MM.1S (cell line): ENCODE results near the gene CFAP45.

Experiments
- DNase-seq: peaks from one replicate; pipeline ENCODE4 v3.0.0-alpha.2; 2015
- H2AFZ ChIP-seq: fragments of 300-600 bp; sonication (generic); 2 replicates; pipeline ENCODE4 v1.6.0; 2016; ENCODE audit warnings: antibody characterized with exemption, low read length
- H3F3A ChIP-seq: fragments of 300-600 bp; sonication (generic); 2 replicates; pipeline ENCODE4 v1.6.1; 2016; ENCODE audit warnings: mild to moderate bottlenecking, antibody characterized with exemption, low read length, moderate library complexity, mixed read lengths; ENCODE audit not compliant: insufficient read depth
- H3K27ac ChIP-seq: fragments of 300-600 bp; sonication (generic); 2 replicates; pipeline ENCODE4 v1.5.1; 2016; ENCODE audit warnings: mild to moderate bottlenecking, low read length
- H3K27me3 ChIP-seq: fragments of 300-600 bp; sonication (generic); replicated peaks from 2 replicates; pipeline ENCODE4 v1.6.0; 2016; ENCODE audit warnings: low read length; ENCODE audit not compliant: insufficient read depth
- H3K36me3 ChIP-seq: fragments of 300-600 bp; sonication (generic); replicated peaks from 2 replicates; pipeline ENCODE4 v1.6.1; 2016; ENCODE audit warnings: mild to moderate bottlenecking, low read length, mixed read lengths; ENCODE audit not compliant: insufficient read depth
- H3K4me1 ChIP-seq: fragments of 300-600 bp; sonication (generic); 2 replicates; pipeline ENCODE4 v1.6.1; 2016; ENCODE audit warnings: low read length, mixed read lengths
- H3K4me2 ChIP-seq: fragments of 300-600 bp; sonication (generic); 2 replicates; pipeline ENCODE4 v1.6.0; 2016; ENCODE audit warnings: low read depth, low read length
- H3K4me3 ChIP-seq: fragments of 300-600 bp; sonication (generic); 2 replicates; pipeline ENCODE4 v1.5.1; 2016; ENCODE audit warnings: low read length, mixed read lengths
- H3K79me2 ChIP-seq: fragments of 300-600 bp; sonication (generic); 2 replicates; pipeline ENCODE4 v1.6.1; 2016; ENCODE audit warnings: mixed run types, low read length, mixed read lengths
- H3K9ac ChIP-seq: fragments of 300-600 bp; sonication (generic); 2 replicates; pipeline ENCODE4 v1.6.1; 2016; ENCODE audit warnings: low read length, mixed read lengths
- H3K9me2 ChIP-seq: fragments of 300-600 bp; sonication (generic); replicated peaks from 2 replicates; pipeline ENCODE4 v1.6.1; 2016; ENCODE audit warnings: mild to moderate bottlenecking, low read length, mixed read lengths; ENCODE audit not compliant: insufficient read depth
- H3K9me3 ChIP-seq: fragments of 300-600 bp; sonication (generic); replicated peaks from 2 replicates; pipeline ENCODE4 v1.6.1; 2016; ENCODE audit warnings: mild to moderate bottlenecking, low read length, mixed read lengths; ENCODE audit not compliant: insufficient read depth
- H4K20me1 ChIP-seq: fragments of 300-600 bp; sonication (generic); 2 replicates; pipeline ENCODE4 v1.6.1; 2016; ENCODE audit warnings: mild to moderate bottlenecking, low read length, moderate library complexity, mixed read lengths; ENCODE audit not compliant: insufficient read depth
- CTCF ChIP-seq: fragments of 300-600 bp; sonication (generic); IDR thresholded peaks from 2 replicates; pipeline ENCODE4 v1.5.1; 2016; ENCODE audit warnings: antibody characterized with exemption, low read length, mixed read lengths
- EZH2 ChIP-seq: fragments of 300-600 bp; sonication (generic); optimal IDR thresholded peaks from 2 replicates; pipeline ENCODE3; 2017; ENCODE audit warnings: low read depth, mild to moderate bottlenecking, antibody characterized with exemption, low read length, mixed read lengths
- EZH2phosphoT487 ChIP-seq: fragments of 300-600 bp; sonication (generic); IDR thresholded peaks from 2 replicates; pipeline ENCODE4 v1.6.1; 2018; ENCODE audit warnings: antibody characterized with exemption, low read length

CFAP45 gene

GRCh38 chr1:159862557-159862956 lies 37.4 kb downstream of the CFAP45 start, which contains the start of gene VSIG8:
Gene VSIG8 (minus strand): TSS chr1:159862657. CDS start chr1:159862521, 136 bp downstream.
- Histone ChIP-seq H3K9me2 (no peaks in the 10 kb centered on the region), H3K36me3 (no peaks in the 10 kb centered on the region), H2AFZ (no peak within 1 kb of the TSS), H3K27me3 (no peaks in the 10 kb centered on the region), H3F3A (no peaks in the 10 kb centered on the region), H3K4me3 (no peak within 1 kb of the TSS), H3K79me2 (no peaks in the 10 kb centered on the region), H3K4me1 (no peaks in the 10 kb centered on the region), H3K4me2 (no peak within 1 kb of the TSS), H3K9me3 (no peaks in the 10 kb centered on the region), H4K20me1 (no peaks in the 10 kb centered on the region), H3K9ac (no peak within 1 kb of the TSS), H3K27ac (no peak within 1 kb of the TSS)
- DNase-seq: no peak
- TF ChIP-seq EZH2: no peak
- no peak for TF ChIP-seq CTCF
- TF ChIP-seq EZH2phosphoT487: no peak

GRCh38 chr1:159862031-159862430 lies 37.9 kb downstream of the CFAP45 start:
- no peaks in the 10 kb centered on the region for H3F3A ChIP-seq
- H3K9me2 ChIP-seq: no peaks in the 10 kb centered on the region
- no peaks in the 10 kb centered on the region for H3K36me3 ChIP-seq
- no peaks in the 10 kb centered on the region for H3K27me3 ChIP-seq
- H4K20me1 ChIP-seq: no peaks in the 10 kb centered on the region
- no peak overlapping the region for H3K9ac ChIP-seq
- no peak overlapping the region for H3K4me2 ChIP-seq
- H3K27ac ChIP-seq: no peak overlapping the region
- no peak for DNase-seq
- H3K79me2 ChIP-seq: no peaks in the 10 kb centered on the region
- H3K4me1 ChIP-seq: no peaks in the 10 kb centered on the region
- no peak overlapping the region for H2AFZ ChIP-seq
- TF ChIP-seq CTCF (no peak), EZH2phosphoT487 (no peak), EZH2 (no peak)
- H3K9me3 ChIP-seq: no peaks in the 10 kb centered on the region
- H3K4me3 ChIP-seq: no peak overlapping the region

- Histone ChIP-seq H3K9me2 (no peaks in the 10 kb centered on the region), H3K79me2 (no peaks in the 10 kb centered on the region), H3K36me3 (no peaks in the 10 kb centered on the region), H3K4me1 (no peaks in the 10 kb centered on the region), H3K27ac (no peak overlapping the region), H3K9me3 (no peaks in the 10 kb centered on the region), H4K20me1 (no peaks in the 10 kb centered on the region), H3F3A (no peaks in the 10 kb centered on the region), H3K27me3 (no peaks in the 10 kb centered on the region), H3K9ac (no peak overlapping the region), H2AFZ (no peak overlapping the region), H3K4me2 (no peak overlapping the region), H3K4me3 (no peak overlapping the region)
- no peak for DNase-seq
- TF ChIP-seq CTCF (no peak), EZH2 (no peak), EZH2phosphoT487 (no peak)
Observed at GRCh38 chr1:159861218-159861617, 38.7 kb downstream of the CFAP45 start.
